Activated naive CD4-positive, alpha-beta T cell treated with anti-CD3 and anti-CD28 coated beads, Interleukin-2, amount 10 ng/mL, durations not matched to agents 7 days and 5 days (primary cell): ENCODE data around the gene KCNF1.

Experiments
- CTCF ChIA-PET: fragments of 350-600 bp; sonication (Branson Sonifier 250); formaldehyde crosslinking; loops from one replicate; lab custom pipeline; 2021; ENCODE audit warnings: antibody characterized with exemption; lab: Charles Lee
- DNase-seq: peaks from one replicate; pipeline ENCODE4 v3.0.0-alpha.2; 2020
- H3K27ac Mint-ChIP-seq: one replicate; pipeline ENCODE4 v1.8.0; 2021; ENCODE audit warnings: mild to moderate bottlenecking, moderate library complexity, mixed read lengths
- H3K27me3 Mint-ChIP-seq: one replicate; pipeline ENCODE4 v1.8.0; 2021; ENCODE audit warnings: mild to moderate bottlenecking, mixed read lengths
- H3K36me3 Mint-ChIP-seq: one replicate; pipeline ENCODE4 v1.8.0; 2021; ENCODE audit warnings: mixed read lengths
- H3K4me1 Mint-ChIP-seq: one replicate; pipeline ENCODE4 v1.8.0; 2021; ENCODE audit warnings: mixed read lengths
- H3K4me3 Mint-ChIP-seq: one replicate; pipeline ENCODE4 v1.8.0; 2021; ENCODE audit warnings: mild to moderate bottlenecking, moderate library complexity, mixed read lengths
- H3K9me3 Mint-ChIP-seq: one replicate; pipeline ENCODE4 v1.8.0; 2021; ENCODE audit warnings: mixed read lengths

The KCNF1 gene

GRCh38 chr2:10911291-10912075 is at the start of gene KCNF1:
KCNF1 (plus strand) TSS chr2:10911934; CDS start chr2:10912427, 493 bp downstream.
- Mint-ChIP-seq H3K27ac (no peak within 1 kb of the TSS), H3K4me1 (no peaks in the 10 kb centered on the region), H3K4me3 (no peak within 1 kb of the TSS), H3K36me3 (no peaks in the 10 kb centered on the region), H3K27me3 (peaks cover 63% of the 10 kb centered on the region), H3K9me3 (no peaks in the 10 kb centered on the region)
- DNase-seq = no peak
- CTCF ChIA-PET = no interaction called here

GRCh38 chr2:10862330-10862729 is 49.4 kb upstream of the KCNF1 start:
- Mint-ChIP-seq H3K36me3 (no peaks in the 10 kb centered on the region), H3K9me3 (no peaks in the 10 kb centered on the region), H3K27ac (no peak overlapping the region), H3K4me1 (peaks cover 28% of the 10 kb centered on the region), H3K4me3 (no peak overlapping the region), H3K27me3 (peaks cover 57% of the 10 kb centered on the region)
- no peak for DNase-seq
- CTCF ChIA-PET = no interaction called here

- Mint-ChIP-seq H3K27ac (no peak overlapping the region), H3K4me1 (peaks cover 28% of the 10 kb centered on the region), H3K27me3 (peaks cover 64% of the 10 kb centered on the region), H3K4me3 (no peak overlapping the region), H3K36me3 (no peaks in the 10 kb centered on the region), H3K9me3 (no peaks in the 10 kb centered on the region)
- no peak for DNase-seq
- CTCF ChIA-PET = no interaction called here
These were observed 48.7 kb upstream of the KCNF1 start for GRCh38 chr2:10863047-10863446.

- Mint-ChIP-seq H3K27ac (no peak overlapping the region), H3K9me3 (no peaks in the 10 kb centered on the region), H3K27me3 (peaks cover 72% of the 10 kb centered on the region), H3K4me1 (peaks cover 28% of the 10 kb centered on the region), H3K4me3 (no peak overlapping the region), H3K36me3 (no peaks in the 10 kb centered on the region)
- DNase-seq = no peak
- CTCF ChIA-PET = no interaction called here
These were observed 47.9 kb upstream of the KCNF1 start for GRCh38 chr2:10863837-10864236.

- H3K4me1 Mint-ChIP-seq = peaks cover 28% of the 10 kb centered on the region
- H3K36me3 Mint-ChIP-seq = no peaks in the 10 kb centered on the region
- no peak for DNase-seq
- no peak overlapping the region for H3K4me3 Mint-ChIP-seq
- CTCF ChIA-PET = interaction anchor here (0.6 to 1.1 kb wide), 2 partner anchors 111 to 269 kb away, joined by 3 read pairs; a partner anchor contains a TSS
- no peaks in the 10 kb centered on the region for H3K9me3 Mint-ChIP-seq
- H3K27ac Mint-ChIP-seq = no peak overlapping the region
- peaks cover 76% of the 10 kb centered on the region for H3K27me3 Mint-ChIP-seq
These were observed 47.5 kb upstream of the KCNF1 start for GRCh38 chr2:10864251-10864650.

- no peak overlapping the region for H3K27ac Mint-ChIP-seq
These were observed 46.7 kb upstream of the KCNF1 start for GRCh38 chr2:10864861-10865636.

GRCh38 chr2:10865841-10866240 is 45.9 kb upstream of the KCNF1 start:
- CTCF ChIA-PET = interaction anchor here (1.4 kb wide), 1 partner anchor 19 kb away, joined by 3 read pairs; no protein-coding TSS in a partner anchor
- no peak for DNase-seq
- Mint-ChIP-seq H3K4me1 (peaks cover 28% of the 10 kb centered on the region), H3K27ac (no peak overlapping the region), H3K9me3 (no peaks in the 10 kb centered on the region), H3K36me3 (no peaks in the 10 kb centered on the region), H3K4me3 (no peak overlapping the region), H3K27me3 (peaks cover 77% of the 10 kb centered on the region)

More at GRCh38 chr2:10864861-10865636, 46.7 kb upstream of the KCNF1 start:
- no peak overlapping the region for H3K4me3 Mint-ChIP-seq
- DNase-seq = peak; percentile 52
- H3K36me3 Mint-ChIP-seq = no peaks in the 10 kb centered on the region
- peaks cover 77% of the 10 kb centered on the region for H3K27me3 Mint-ChIP-seq
- no peaks in the 10 kb centered on the region for H3K9me3 Mint-ChIP-seq
- CTCF ChIA-PET = interaction anchor here (0.6 to 1.4 kb wide), 3 partner anchors 18 to 268 kb away, joined by 3 read pairs; a partner anchor contains a TSS
- H3K4me1 Mint-ChIP-seq = peaks cover 28% of the 10 kb centered on the region

- DNase-seq = no peak
- CTCF ChIA-PET = interaction anchor here (1.1 kb wide), 1 partner anchor 32 kb away, joined by 3 read pairs; no protein-coding TSS in a partner anchor
- peaks cover 2% of the 10 kb centered on the region for H3K36me3 Mint-ChIP-seq
- no peak overlapping the region for H3K27ac Mint-ChIP-seq
- no peak overlapping the region for H3K4me3 Mint-ChIP-seq
- H3K27me3 Mint-ChIP-seq = peaks cover 67% of the 10 kb centered on the region
- H3K4me1 Mint-ChIP-seq = peaks cover 25% of the 10 kb centered on the region
- H3K9me3 Mint-ChIP-seq = peaks cover 2% of the 10 kb centered on the region
These were observed 43.9 kb upstream of the KCNF1 start for GRCh38 chr2:10867692-10868420.

- H3K27ac Mint-ChIP-seq = no peak overlapping the region
- peaks cover 63% of the 10 kb centered on the region for H3K27me3 Mint-ChIP-seq
- H3K4me3 Mint-ChIP-seq = no peak overlapping the region
- peaks cover 2% of the 10 kb centered on the region for H3K36me3 Mint-ChIP-seq
- CTCF ChIA-PET = no interaction called here
- peaks cover 21% of the 10 kb centered on the region for H3K4me1 Mint-ChIP-seq
- no peak for DNase-seq
- H3K9me3 Mint-ChIP-seq = peaks cover 2% of the 10 kb centered on the region
These were observed 43.0 kb upstream of the KCNF1 start for GRCh38 chr2:10868465-10869314.

GRCh38 chr2:10871978-10872377 is 39.8 kb upstream of the KCNF1 start:
- Mint-ChIP-seq H3K9me3 (peaks cover 2% of the 10 kb centered on the region), H3K4me3 (no peak overlapping the region), H3K27me3 (peaks cover 45% of the 10 kb centered on the region), H3K27ac (no peak overlapping the region), H3K36me3 (peaks cover 2% of the 10 kb centered on the region), H3K4me1 (no peaks in the 10 kb centered on the region)
- CTCF ChIA-PET = no interaction called here
- no peak for DNase-seq

- no peak overlapping the region for H3K27ac Mint-ChIP-seq
- CTCF ChIA-PET = no interaction called here
- H3K9me3 Mint-ChIP-seq = peaks cover 2% of the 10 kb centered on the region
- peaks cover 2% of the 10 kb centered on the region for H3K36me3 Mint-ChIP-seq
- peaks cover 39% of the 10 kb centered on the region for H3K27me3 Mint-ChIP-seq
- H3K4me1 Mint-ChIP-seq = no peaks in the 10 kb centered on the region
- DNase-seq = no peak
- no peak overlapping the region for H3K4me3 Mint-ChIP-seq
These were observed 38.6 kb upstream of the KCNF1 start for GRCh38 chr2:10873171-10873570.

GRCh38 chr2:10873790-10874437 is 37.8 kb upstream of the KCNF1 start:
- Mint-ChIP-seq H3K4me3 (no peak overlapping the region), H3K27me3 (peaks cover 34% of the 10 kb centered on the region), H3K9me3 (peaks cover 2% of the 10 kb centered on the region), H3K36me3 (peaks cover 2% of the 10 kb centered on the region), H3K4me1 (no peaks in the 10 kb centered on the region), H3K27ac (no peak overlapping the region)
- no peak for DNase-seq
- CTCF ChIA-PET = no interaction called here

GRCh38 chr2:10875126-10875525 is 36.6 kb upstream of the KCNF1 start:
- CTCF ChIA-PET = no interaction called here
- Mint-ChIP-seq H3K9me3 (peaks cover 2% of the 10 kb centered on the region), H3K36me3 (peaks cover 2% of the 10 kb centered on the region), H3K27me3 (peaks cover 33% of the 10 kb centered on the region), H3K4me1 (no peaks in the 10 kb centered on the region), H3K4me3 (no peak overlapping the region), H3K27ac (no peak overlapping the region)
- DNase-seq = no peak
